ENCODE data around the gene TERF2IP. TPM values are rescaled to one million over a fixed set of nuclear protein-coding genes. Genes with fewer than 3 reads are reported as not detected.

Gene TERF2IP
- total RNA-seq, 2 experiments from 2014 or later: 78.6 to 79.4 TPM

DNA sequence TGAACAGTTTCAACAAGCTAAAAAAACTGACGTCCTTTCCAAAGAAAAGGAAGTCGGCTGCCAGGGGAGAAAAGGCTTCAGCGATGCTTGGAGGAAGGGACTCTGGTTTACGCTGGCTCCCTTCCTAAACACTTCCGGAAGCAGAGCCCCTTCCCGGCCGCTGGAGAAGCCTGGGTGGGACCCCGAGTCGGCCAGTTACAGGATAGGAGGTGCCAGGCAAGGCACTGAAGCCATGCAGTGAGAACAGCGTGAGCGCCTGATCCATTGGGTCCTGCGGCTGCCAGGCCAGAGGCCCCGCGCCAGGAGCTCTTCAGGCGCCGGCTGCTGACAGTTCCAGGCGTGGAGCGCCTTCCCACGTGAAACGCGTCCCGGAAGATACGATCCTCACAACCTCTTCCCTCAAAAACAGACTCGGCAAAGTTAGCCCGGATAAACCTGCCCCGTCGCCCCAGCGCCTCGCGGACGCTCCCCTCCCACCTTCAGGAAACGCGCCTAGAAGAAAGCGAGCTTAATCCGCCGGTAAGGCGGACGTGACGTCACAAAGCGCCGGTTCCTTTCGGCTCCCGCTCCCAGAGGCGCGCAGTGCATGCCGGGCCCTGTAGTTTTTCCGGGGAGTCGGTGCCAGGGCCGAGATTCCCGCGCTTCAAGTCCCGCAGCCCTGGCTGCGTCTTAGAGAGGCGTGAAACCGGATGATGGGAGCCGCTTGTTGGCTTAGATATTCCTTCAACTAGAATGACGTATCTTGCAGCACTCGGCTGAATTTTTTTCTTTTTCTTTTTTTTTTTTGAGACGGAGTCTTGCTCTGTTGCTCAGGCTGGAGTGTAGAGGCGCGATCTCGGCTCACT lies 24.6 kb upstream of the TERF2IP start, which contains the start of gene ADAT1:
ADAT1 (minus strand) TSS at position 521 of the 845 bp plus-strand sequence. CDS start 2,482 bp downstream, outside the sequence.
- Mint-ChIP-seq H3K4me1 (peaks cover 37% of the 10 kb centered on the region), H3K36me3 (peaks cover 32% of the 10 kb centered on the region), H3K9me3 (no peaks in the 10 kb centered on the region), H3K27ac (peak within 1 kb of the TSS; percentile 97), H3K27me3 (no peaks in the 10 kb centered on the region), H3K4me3 (peak within 1 kb of the TSS; percentile 97)
- POLR2A ChIA-PET: interaction anchor here (0.6 to 5.3 kb wide), 16 partner anchors 8 to 202 kb away, joined by 3 to 95 read pairs (median 6); partner anchors contain the start of genes CFDP1, GABARAPL2, KARS1 and TERF2IP
- DNase-seq: peak; percentile 95
- ATAC-seq (ENCODE audit: low read depth): peak; percentile 95

DNA sequence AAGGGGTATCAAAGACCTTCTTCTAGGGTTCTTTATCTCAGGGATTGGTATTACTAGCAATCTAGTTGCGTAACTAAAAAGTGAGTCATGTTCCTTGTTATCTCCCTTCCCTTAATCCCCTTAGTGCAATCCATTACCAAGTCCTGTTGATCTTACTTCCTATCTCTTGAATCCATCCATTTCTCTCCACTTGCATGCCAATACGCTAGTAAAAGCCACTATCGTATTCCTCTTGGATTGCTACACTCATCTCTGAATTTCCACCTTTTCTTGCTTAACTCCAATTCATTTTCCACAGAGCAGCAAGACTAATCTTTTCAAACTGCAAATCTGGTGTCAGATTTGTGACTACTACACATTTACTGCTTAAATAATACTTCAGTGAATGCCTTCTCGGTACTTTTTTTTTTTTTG lies 22.6 kb upstream of the TERF2IP start:
- H3K9me3 Mint-ChIP-seq: no peaks in the 10 kb centered on the region
- peak overlapping the region; percentile 35 for H3K27ac Mint-ChIP-seq
- H3K36me3 Mint-ChIP-seq: peaks cover 42% of the 10 kb centered on the region
- no peak overlapping the region for H3K4me3 Mint-ChIP-seq
- ATAC-seq (ENCODE audit: low read depth) (no peak), DNase-seq (no peak)
- POLR2A ChIA-PET: no interaction called here
- H3K4me1 Mint-ChIP-seq: peaks cover 48% of the 10 kb centered on the region
- no peaks in the 10 kb centered on the region for H3K27me3 Mint-ChIP-seq

DNA sequence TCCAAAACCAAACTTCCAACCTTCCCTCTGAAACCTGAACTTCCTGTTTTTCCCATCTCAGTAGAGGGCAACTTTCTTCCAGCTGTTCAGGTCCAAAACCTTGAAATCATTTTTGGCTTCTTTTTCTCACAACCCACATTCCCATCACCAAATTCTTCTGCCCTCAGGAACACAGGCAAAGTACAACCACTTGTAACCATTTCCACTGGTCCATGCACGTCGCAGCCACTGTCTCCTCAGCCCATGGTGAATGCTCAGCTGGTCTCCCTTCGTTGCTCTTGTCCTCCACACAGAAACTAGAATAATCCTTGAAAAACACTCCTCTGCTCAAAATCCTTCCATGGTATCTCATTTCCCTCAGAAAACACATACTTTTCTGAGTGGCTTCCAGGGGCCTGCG lies 20.8 kb upstream of the TERF2IP start:
- peak overlapping the region; percentile 74 for H3K27ac Mint-ChIP-seq
- H3K9me3 Mint-ChIP-seq: no peaks in the 10 kb centered on the region
- DNase-seq (no peak), ATAC-seq (ENCODE audit: low read depth) (no peak)
- POLR2A ChIA-PET: interaction anchor here (0.6 to 1.0 kb wide), 2 partner anchors 21 to 924 kb away, joined by 3 read pairs; partner anchors contain the start of genes KARS1 and TERF2IP
- H3K4me1 Mint-ChIP-seq: peaks cover 40% of the 10 kb centered on the region
- H3K27me3 Mint-ChIP-seq: no peaks in the 10 kb centered on the region
- no peak overlapping the region for H3K4me3 Mint-ChIP-seq
- peaks cover 46% of the 10 kb centered on the region for H3K36me3 Mint-ChIP-seq

DNA sequence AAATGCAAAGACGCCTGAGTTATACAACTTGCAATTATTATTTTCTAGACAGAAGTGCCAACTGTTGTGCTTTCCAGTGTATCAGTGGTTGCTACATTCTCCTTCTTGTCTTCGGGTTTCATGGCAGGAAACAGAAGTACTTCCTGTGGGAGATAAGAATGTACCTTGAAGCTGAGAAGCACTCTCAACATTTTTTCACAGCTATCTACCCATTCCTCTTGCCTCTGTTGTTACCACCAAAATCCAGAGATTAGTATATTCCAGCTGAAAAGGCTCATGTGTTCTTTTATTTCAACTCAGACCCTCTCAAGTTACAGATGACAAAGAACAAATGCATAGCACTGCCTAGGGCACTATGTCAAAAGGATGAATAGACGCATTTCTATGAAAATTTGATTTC lies 19.7 kb upstream of the TERF2IP start:
- ATAC-seq (ENCODE audit: low read depth) (no peak), DNase-seq (no peak)
- Mint-ChIP-seq H3K4me1 (peaks cover 31% of the 10 kb centered on the region), H3K9me3 (no peaks in the 10 kb centered on the region), H3K36me3 (peaks cover 46% of the 10 kb centered on the region), H3K4me3 (peak overlapping the region; percentile 51), H3K27me3 (no peaks in the 10 kb centered on the region), H3K27ac (peak overlapping the region; percentile 85)
- POLR2A ChIA-PET: interaction anchor here (1.2 kb wide), 1 partner anchor 10 kb away, joined by 5 read pairs; no protein-coding TSS in a partner anchor

DNA sequence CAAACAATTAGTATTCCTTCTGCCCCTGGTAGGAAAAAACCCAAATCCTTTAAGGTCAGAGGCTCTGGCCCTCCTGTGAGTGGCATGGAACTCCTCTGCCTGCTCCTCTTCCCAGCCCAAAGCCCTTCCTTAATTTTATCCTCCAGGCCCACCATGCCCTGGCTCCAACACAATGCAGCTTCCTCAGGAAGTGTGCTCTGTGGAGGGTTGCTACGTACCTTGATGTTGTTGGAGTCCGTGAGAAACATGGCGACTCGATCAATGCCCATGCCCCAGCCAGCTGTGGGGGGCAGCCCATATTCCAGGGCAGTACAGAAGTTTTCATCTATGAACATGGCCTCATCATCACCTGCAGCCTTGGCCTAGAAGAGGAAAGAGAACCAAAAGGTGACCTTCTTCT lies 19.2 kb upstream of the TERF2IP start:
- H3K36me3 Mint-ChIP-seq: peaks cover 47% of the 10 kb centered on the region
- no peaks in the 10 kb centered on the region for H3K9me3 Mint-ChIP-seq
- DNase-seq (no peak), ATAC-seq (ENCODE audit: low read depth) (no peak)
- no peaks in the 10 kb centered on the region for H3K27me3 Mint-ChIP-seq
- peaks cover 31% of the 10 kb centered on the region for H3K4me1 Mint-ChIP-seq
- H3K27ac Mint-ChIP-seq: peak overlapping the region; percentile 85
- H3K4me3 Mint-ChIP-seq: peak overlapping the region; percentile 51
- POLR2A ChIA-PET: interaction anchor here (1.2 kb wide), 1 partner anchor 10 kb away, joined by 5 read pairs; no protein-coding TSS in a partner anchor

DNA sequence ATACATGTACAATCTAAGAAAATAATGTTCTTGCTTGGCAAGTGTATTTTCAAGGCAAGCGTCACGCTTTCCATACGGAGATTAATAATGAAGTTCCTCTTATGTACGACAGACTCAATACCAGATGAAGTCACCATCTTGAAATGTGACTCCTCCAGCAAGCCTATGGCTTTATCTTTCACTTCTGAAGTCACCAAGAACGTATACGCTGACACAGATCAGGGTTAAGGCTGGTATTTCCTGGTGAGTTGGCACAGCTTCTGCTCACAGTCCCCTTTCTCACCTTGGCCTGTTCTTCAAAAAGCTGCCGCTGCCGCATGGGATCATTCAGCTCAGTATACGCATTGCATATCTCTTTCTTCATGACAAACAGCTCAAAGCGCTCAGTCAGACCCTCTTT lies 18.4 kb upstream of the TERF2IP start:
- H3K9me3 Mint-ChIP-seq: no peaks in the 10 kb centered on the region
- POLR2A ChIA-PET: interaction anchor here (2.2 kb wide), 1 partner anchor 19 kb away, joined by 13 read pairs; the partner anchor contains the start of genes KARS1 and TERF2IP
- ATAC-seq (ENCODE audit: low read depth) (no peak), DNase-seq (no peak)
- no peak overlapping the region for H3K4me3 Mint-ChIP-seq
- H3K36me3 Mint-ChIP-seq: peaks cover 54% of the 10 kb centered on the region
- H3K27me3 Mint-ChIP-seq: no peaks in the 10 kb centered on the region
- H3K4me1 Mint-ChIP-seq: peaks cover 31% of the 10 kb centered on the region
- peak overlapping the region; percentile 80 for H3K27ac Mint-ChIP-seq

DNA sequence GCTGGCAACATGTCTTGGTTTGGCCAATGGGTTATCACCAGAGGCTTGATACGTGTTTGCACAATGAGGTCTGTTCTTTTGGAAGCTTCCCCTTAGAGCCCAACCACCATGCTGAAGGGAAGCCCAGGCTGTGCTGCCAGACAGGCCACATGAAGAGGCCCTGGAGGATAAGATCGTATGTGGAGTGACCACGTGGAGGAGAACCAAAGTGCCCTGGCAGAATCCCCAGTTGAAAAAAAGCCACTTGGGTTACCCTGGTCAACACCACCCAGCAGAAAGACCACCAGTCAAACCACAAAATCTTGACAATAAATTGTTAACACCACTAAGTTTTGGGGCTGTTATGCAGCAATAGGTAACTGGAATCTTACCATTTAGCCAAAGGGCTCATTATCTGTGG lies 17.5 kb upstream of the TERF2IP start:
- Mint-ChIP-seq H3K4me3 (no peak overlapping the region), H3K9me3 (no peaks in the 10 kb centered on the region), H3K27ac (peak overlapping the region; percentile 12), H3K4me1 (peaks cover 32% of the 10 kb centered on the region), H3K27me3 (no peaks in the 10 kb centered on the region), H3K36me3 (peaks cover 53% of the 10 kb centered on the region)
- POLR2A ChIA-PET: interaction anchor here (1.0 to 2.2 kb wide), 2 partner anchors 18 to 63 kb away, joined by 3 to 13 read pairs; partner anchors contain the start of genes KARS1 and TERF2IP
- no peak for DNase-seq
- ATAC-seq (ENCODE audit: low read depth): no peak

DNA sequence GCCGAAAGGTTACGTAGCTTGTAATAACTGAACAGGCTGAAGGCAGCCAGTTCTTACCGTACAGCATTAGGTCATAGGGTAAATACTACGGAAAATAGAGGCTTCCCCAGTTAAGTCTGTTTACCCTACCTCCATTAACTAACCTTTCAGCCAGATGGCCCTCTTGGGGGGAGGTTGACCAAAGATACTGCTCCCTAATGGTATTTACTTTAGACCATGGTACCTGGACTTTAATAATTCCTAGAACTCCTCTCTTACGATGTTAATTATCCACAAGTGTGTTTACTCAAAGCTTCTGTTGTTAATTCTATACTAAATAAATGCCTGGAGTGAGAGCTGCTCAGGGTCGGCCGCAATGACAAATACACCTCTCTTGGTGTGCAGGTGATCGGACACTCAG lies 14.7 kb upstream of the TERF2IP start:
- Mint-ChIP-seq H3K4me3 (no peak overlapping the region), H3K27ac (no peak overlapping the region), H3K36me3 (peaks cover 52% of the 10 kb centered on the region), H3K4me1 (peaks cover 25% of the 10 kb centered on the region), H3K27me3 (no peaks in the 10 kb centered on the region), H3K9me3 (no peaks in the 10 kb centered on the region)
- ATAC-seq (ENCODE audit: low read depth): no peak
- POLR2A ChIA-PET: interaction anchor here (0.7 to 1.1 kb wide), 3 partner anchors 10 to 124 kb away, joined by 3 to 5 read pairs (median 4); partner anchors contain the start of genes ADAT1, KARS1 and TERF2IP
- DNase-seq: no peak

DNA sequence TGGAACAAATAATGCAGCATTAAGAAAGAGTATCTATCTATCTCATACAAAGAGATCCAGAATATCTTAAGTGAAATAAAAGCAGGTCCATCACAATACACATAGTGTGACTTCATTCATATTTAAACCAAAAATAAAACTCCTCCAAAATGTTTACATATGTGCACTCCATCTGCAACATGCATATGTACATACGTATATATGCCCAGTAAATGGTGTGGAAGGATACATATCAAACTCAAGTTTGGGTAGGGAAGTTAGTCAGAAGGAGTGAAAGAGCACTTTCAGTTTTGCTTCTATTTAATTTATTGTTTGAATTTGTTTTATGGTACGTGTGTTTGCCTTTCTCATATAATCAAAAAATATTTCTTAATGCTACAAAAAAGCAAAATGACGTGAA lies 12.5 kb upstream of the TERF2IP start:
- Mint-ChIP-seq H3K27ac (no peak overlapping the region), H3K4me1 (peaks cover 17% of the 10 kb centered on the region), H3K4me3 (no peak overlapping the region), H3K36me3 (peaks cover 48% of the 10 kb centered on the region), H3K9me3 (no peaks in the 10 kb centered on the region), H3K27me3 (no peaks in the 10 kb centered on the region)
- ATAC-seq (ENCODE audit: low read depth) (no peak), DNase-seq (no peak)
- POLR2A ChIA-PET: no interaction called here

DNA sequence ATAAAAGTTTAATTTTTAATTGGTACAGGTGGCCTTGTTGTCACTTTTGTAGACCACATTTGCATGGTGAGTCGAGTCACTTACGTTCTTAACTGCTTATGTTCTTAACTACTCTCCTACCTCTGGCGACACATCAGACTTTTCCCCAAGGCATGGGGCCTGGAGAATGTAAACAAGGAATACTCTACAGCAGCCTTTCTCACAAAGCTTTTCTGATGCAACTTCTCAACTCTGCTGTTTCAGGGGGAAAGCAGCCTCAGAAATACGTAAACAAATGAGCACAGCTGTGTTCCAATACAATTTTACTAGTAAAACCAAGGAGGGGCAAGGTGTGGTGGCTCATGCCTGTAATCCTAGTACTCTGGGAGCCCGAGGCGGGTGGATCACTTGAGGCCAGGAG lies 7.0 kb upstream of the TERF2IP start:
- Mint-ChIP-seq H3K9me3 (no peaks in the 10 kb centered on the region), H3K4me3 (no peak overlapping the region), H3K36me3 (peaks cover 39% of the 10 kb centered on the region), H3K27me3 (no peaks in the 10 kb centered on the region), H3K4me1 (peaks cover 35% of the 10 kb centered on the region), H3K27ac (no peak overlapping the region)
- DNase-seq (no peak), ATAC-seq (ENCODE audit: low read depth) (no peak)
- POLR2A ChIA-PET: no interaction called here

DNA sequence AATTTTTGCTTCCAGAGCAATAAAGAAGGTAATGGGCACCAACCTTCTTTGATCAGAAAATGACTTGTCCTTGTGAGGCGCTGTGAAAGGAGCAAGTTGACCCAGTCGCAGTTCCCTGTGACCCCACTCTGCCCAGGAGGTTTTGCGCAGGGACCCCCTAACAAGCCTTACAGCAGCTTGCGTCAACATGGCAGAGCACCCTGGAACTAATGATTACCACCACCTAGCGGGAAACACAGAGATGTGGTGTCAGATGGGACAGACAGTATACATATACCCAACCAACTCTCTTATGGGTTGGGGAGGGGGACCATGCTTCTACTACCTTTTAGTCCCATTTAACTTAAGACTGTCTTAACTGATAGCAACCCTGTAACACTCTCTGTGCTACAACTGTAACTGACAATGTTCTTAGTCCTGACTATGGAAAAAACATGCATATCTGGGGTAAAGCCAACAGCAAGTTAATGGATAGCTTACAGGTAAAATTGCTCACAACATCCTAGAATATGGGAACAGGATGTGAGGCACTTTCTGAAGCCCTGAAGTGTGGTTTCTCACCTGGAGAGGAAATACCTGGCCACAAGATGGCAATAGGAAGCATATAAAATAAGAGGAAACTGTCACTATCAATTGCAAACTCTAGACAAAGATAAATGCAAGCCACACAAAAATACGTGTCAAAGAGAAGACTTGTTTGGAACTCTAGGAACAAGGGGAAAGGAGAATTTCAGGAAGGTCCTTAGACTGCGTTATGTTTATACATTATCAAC lies 3.1 kb upstream of the TERF2IP start:
- peaks cover 35% of the 10 kb centered on the region for H3K4me1 Mint-ChIP-seq
- no peak for DNase-seq
- POLR2A ChIA-PET: interaction anchor here (1.1 kb wide), 1 partner anchor 22 kb away, joined by 6 read pairs; the partner anchor contains the start of gene ADAT1

DNA sequence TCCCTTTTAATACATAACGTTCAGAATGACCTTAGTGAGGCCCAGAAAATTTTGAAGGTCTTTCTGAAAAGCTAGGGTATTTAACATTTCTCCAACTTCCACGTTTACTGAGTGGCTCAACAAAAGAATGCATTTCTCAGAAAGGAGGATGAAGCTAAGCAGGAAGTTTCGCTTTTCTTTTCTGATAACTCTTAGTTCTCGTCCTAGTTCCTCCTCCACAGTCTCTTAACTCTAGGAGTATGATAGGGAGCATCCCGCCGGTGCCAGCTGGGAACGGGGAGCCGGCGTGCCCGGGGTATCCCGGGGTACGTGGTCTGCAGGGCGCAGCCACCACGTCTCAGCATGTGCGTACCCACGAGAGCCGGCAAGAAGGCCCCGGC lies 471 bp upstream of the TERF2IP start:
- Mint-ChIP-seq H3K9me3 (no peaks in the 10 kb centered on the region), H3K36me3 (peaks cover 16% of the 10 kb centered on the region), H3K27me3 (no peaks in the 10 kb centered on the region), H3K4me3 (peak overlapping the region; percentile 99), H3K4me1 (peaks cover 50% of the 10 kb centered on the region), H3K27ac (peak overlapping the region; percentile 98)
- POLR2A ChIA-PET: interaction anchor here (0.6 to 4.4 kb wide), 22 partner anchors 9 to 1566 kb away, joined by 3 to 95 read pairs (median 4); partner anchors contain the start of genes ADAT1, CFDP1, GABARAPL2 and MON1B
- ATAC-seq (ENCODE audit: low read depth): peak; percentile 16
- no peak for DNase-seq

More for the DNA sequence above, 3.1 kb upstream of the TERF2IP start:
- Mint-ChIP-seq H3K27me3 (no peaks in the 10 kb centered on the region), H3K36me3 (peaks cover 20% of the 10 kb centered on the region), H3K4me3 (peak overlapping the region; percentile 78), H3K27ac (peak overlapping the region; percentile 84), H3K9me3 (no peaks in the 10 kb centered on the region)
- ATAC-seq (ENCODE audit: low read depth): no peak
